ENCODE data around the gene NAPA. TPM values are rescaled to one million over a fixed set of nuclear protein-coding genes. Genes with fewer than 3 reads are reported as not detected.
A peak's percentile ranks its signal among the peaks of the same experiment; 100 is the strongest.

The NAPA gene
- total and polyA plus RNA-seq, 2 of the 13 experiments (the other 11 are each of a cell fraction or from before 2014, with no cell fraction given), result 32.6 to 65.9 TPM

DNA sequence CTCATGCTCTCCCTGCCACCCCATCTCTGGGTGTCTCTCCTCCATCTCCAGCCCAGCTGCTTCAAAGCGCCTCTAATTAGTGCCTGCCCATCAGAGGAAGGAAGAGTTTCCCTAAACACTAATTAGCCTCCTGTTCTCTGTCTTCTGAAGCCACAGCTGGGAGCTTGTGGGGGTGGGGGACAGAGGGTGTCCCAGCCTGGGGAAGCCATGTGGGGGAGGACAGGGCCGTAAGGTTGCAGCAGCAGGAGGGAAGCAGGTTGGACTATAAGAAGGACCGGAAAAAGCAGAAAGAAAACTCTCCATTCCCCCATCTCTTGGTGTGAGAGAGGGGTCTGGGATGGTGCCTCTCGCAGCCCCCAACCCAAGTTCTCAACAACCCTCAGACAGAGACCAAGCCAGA, 69.3 kb downstream of the NAPA start (continued):
- TF ChIP-seq, protein P1, sequence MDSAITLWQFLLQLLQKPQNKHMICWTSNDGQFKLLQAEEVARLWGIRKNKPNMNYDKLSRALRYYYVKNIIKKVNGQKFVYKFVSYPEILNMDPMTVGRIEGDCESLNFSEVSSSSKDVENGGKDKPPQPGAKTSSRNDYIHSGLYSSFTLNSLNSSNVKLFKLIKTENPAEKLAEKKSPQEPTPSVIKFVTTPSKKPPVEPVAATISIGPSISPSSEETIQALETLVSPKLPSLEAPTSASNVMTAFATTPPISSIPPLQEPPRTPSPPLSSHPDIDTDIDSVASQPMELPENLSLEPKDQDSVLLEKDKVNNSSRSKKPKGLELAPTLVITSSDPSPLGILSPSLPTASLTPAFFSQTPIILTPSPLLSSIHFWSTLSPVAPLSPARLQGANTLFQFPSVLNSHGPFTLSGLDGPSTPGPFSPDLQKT (CRISPR knock-in tag; IDR thresholded peaks at IDR 0.05; ENCODE audit: borderline replicate concordance), result no peak
- TF ChIP-seq, protein P2, sequence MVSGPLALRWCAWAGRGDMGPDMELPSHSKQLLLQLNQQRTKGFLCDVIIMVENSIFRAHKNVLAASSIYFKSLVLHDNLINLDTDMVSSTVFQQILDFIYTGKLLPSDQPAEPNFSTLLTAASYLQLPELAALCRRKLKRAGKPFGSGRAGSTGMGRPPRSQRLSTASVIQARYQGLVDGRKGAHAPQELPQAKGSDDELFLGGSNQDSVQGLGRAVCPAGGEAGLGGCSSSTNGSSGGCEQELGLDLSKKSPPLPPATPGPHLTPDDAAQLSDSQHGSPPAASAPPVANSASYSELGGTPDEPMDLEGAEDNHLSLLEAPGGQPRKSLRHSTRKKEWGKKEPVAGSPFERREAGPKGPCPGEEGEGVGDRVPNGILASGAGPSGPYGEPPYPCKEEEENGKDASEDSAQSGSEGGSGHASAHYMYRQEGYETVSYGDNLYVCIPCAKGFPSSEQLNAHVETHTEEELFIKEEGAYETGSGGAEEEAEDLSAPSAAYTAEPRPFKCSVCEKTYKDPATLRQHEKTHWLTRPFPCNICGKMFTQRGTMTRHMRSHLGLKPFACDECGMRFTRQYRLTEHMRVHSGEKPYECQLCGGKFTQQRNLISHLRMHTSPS (CRISPR knock-in tag; IDR thresholded peaks at IDR 0.05; ENCODE audit: low read depth), result no peak
- TF ChIP-seq GTF3A (CRISPR knock-in tag; conservative IDR thresholded peaks at IDR 0.05) (no peak), SP140L (CRISPR knock-in tag; IDR thresholded peaks at IDR 0.05; ENCODE audit: borderline replicate concordance) (no peak), MATR3 (CRISPR knock-in tag; IDR thresholded peaks at IDR 0.05) (no peak)

DNA sequence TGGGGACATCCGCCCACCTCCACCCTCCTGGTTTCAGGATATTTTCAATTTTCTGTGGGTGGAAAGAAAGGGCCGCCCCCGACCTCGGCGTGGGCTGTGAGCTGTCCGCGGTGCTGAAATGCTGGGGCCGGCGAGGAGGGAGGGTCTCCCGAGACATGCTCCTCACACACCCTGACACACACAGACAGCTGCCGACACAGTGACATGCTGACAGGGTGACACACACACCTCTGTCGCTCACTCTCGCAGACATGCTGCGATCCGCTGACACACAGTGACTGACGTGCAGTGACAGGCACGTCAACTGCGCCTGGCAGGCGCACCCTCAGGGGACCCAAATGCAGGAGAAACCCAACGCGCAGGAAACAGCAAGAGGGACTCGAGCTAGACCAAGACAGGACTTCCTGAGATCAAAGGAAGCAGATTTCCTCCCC, 70.5 kb downstream of the NAPA start:
- WGBS (ENCODE audit: low lambda C conversion rate), result 29% methylated on average over 9 of the region's 22 CpGs
- FAIRE-seq (no peak), ATAC-seq (no peak), DNase-seq (ENCODE audit: low spot score) (no peak)
- H4K20me1 ChIP-seq (ENCODE audit: insufficient read depth, low read length), result no peaks in the 10 kb centered on the region
- H3K4me2 ChIP-seq (ENCODE audit: low read depth, low read length), result no peak overlapping the region
- ChIA-PET CTCF (ENCODE audit: low intra/inter-chr PET ratio, low total read pairs) (no interaction called here), POLR2A (no interaction called here)
- no TSS peak for BruUV-seq (replicated peaks)
- peaks cover 18% of the 10 kb centered on the region; the same call in 1 of the 2 replicates for H3K4me1 ChIP-seq (ENCODE audit: insufficient read depth, low read length)
- in situ Hi-C loops (cut with HindIII; ENCODE audit: extremely low pct_ligation_motif_present, low pct_unique_long_range_greater_than_20kb), result no loop called here
- H3K27ac ChIP-seq (ENCODE audit: extremely low read length, insufficient read depth, low read length), result no peak overlapping the region
- H3K36me3 ChIP-seq (replicated peaks in 1 of 2; ENCODE audit: control insufficient read depth in 1 of 2, insufficient read depth in 2 of 2, low read length in 2 of 2), result no peaks in the 10 kb centered on the region
- intact Hi-C loops (cut with micrococcal nuclease; ENCODE audit: unreplicated experiment), result no loop called here
- no peaks in the 10 kb centered on the region for H3K9me3 ChIP-seq (ENCODE audit: low read length)
- H2AFZ ChIP-seq (ENCODE audit: low read length), result no peak overlapping the region
- peaks cover 0 to 32% of the 10 kb centered on the region in 2 experiments for H3K27me3 ChIP-seq (ENCODE audit: control insufficient read depth in 1 of 2, insufficient read depth in 2 of 2, low read length in 2 of 2)
- H3K4me3 ChIP-seq (replicated peaks in 1 of 3; ENCODE audit: insufficient read depth in 1 of 3, low read depth in 2 of 3, low read length in 3 of 3), result no peak overlapping the region
- H3K9ac ChIP-seq (ENCODE audit: insufficient read depth, low read depth, low read length), result no peak overlapping the region
- no peaks in the 10 kb centered on the region for H3K79me2 ChIP-seq (ENCODE audit: insufficient read depth, low read length)
- TF ChIP-seq MXD4 (CRISPR knock-in tag; IDR thresholded peaks at IDR 0.05), result peak; percentile 26; the same call in 1 of the 2 replicates
- TF ChIP-seq, protein P3, sequence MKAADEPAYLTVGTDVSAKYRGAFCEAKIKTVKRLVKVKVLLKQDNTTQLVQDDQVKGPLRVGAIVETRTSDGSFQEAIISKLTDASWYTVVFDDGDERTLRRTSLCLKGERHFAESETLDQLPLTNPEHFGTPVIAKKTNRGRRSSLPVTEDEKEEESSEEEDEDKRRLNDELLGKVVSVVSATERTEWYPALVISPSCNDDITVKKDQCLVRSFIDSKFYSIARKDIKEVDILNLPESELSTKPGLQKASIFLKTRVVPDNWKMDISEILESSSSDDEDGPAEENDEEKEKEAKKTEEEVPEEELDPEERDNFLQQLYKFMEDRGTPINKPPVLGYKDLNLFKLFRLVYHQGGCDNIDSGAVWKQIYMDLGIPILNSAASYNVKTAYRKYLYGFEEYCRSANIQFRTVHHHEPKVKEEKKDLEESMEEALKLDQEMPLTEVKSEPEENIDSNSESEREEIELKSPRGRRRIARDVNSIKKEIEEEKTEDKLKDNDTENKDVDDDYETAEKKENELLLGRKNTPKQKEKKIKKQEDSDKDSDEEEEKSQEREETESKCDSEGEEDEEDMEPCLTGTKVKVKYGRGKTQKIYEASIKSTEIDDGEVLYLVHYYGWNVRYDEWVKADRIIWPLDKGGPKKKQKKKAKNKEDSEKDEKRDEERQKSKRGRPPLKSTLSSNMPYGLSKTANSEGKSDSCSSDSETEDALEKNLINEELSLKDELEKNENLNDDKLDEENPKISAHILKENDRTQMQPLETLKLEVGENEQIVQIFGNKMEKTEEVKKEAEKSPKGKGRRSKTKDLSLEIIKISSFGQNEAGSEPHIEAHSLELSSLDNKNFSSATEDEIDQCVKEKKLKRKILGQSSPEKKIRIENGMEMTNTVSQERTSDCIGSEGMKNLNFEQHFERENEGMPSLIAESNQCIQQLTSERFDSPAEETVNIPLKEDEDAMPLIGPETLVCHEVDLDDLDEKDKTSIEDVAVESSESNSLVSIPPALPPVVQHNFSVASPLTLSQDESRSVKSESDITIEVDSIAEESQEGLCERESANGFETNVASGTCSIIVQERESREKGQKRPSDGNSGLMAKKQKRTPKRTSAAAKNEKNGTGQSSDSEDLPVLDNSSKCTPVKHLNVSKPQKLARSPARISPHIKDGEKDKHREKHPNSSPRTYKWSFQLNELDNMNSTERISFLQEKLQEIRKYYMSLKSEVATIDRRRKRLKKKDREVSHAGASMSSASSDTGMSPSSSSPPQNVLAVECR (CRISPR knock-in tag; IDR thresholded peaks at IDR 0.05; ENCODE audit: borderline replicate concordance), result peak; percentile 22; the same call in 1 of the 2 replicates
- peak; percentile 58; the same call in 1 of the 2 replicates for TF ChIP-seq HES4 (CRISPR knock-in tag; IDR thresholded peaks at IDR 0.05; ENCODE audit: borderline replicate concordance)
- TF ChIP-seq TP53 (CRISPR knock-in tag; conservative IDR thresholded peaks at IDR 0.05), result no peak
- TF ChIP-seq ZNF124 (CRISPR knock-in tag; IDR thresholded peaks at IDR 0.05), result no peak
